ENCODE results near the gene LYRM4. TPM values are rescaled to one million over a fixed set of nuclear protein-coding genes. Genes with fewer than 3 reads are reported as not detected.

LYRM4 gene
- total RNA-seq, 1 donor from 2014 or later: 9.1 TPM

DNA sequence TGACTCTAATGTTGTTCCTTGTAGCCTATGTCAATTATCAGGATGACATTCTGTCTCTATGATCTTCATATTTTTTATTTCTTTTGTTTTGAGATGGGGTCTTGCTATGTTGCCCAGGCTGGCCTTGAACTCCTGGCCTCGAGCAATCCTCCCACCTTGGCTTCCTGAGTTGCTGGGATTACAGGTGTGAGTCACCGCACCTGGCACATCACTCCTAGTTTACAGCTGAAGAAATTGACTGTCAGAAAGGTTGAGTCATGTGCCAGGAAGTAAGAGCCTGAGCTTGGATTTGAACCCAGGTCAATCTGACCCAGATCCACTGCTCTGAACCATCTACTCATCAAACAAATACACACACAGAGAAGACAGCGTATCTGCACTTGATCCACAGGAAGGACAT is 161.2 kb downstream of the LYRM4 start:
- no peak for DNase-seq (ENCODE audit: low spot score)

DNA sequence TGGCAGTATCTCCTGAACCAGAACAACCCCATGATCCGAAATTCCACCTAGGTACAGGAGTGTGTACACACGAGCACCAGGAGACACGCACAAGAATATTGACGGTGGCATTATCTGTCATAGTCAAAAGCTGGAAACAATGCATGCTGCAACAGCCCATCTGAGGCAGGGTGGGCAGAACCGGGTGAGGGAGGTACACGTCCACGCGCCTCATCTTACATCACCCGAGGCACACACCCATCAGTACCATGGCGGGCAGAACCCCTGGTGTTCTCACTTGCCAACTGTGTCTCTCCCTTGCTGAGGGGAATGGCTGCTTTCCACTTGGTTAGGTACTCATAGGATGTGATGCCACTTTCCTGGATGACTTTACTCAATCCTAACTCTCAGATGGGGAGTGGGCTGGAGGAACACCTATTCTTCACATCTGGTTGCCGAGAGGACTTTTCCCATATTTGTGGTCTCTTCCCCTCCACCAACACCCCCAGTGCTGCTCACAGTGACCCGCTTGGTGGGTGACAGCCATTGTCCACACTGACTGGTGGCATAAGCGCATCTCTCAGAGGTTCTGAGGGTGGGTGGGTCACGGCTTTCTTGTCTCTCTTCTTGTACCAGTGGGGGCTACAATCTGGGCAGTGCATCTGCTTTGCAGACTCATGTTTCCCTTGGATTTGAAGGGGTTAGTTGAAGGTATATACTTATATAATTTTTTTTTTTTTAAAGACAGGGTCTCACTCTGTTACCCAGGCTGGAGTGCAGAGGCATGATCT is 162.1 kb downstream of the LYRM4 start:
- no peak for DNase-seq (ENCODE audit: low spot score)

DNA sequence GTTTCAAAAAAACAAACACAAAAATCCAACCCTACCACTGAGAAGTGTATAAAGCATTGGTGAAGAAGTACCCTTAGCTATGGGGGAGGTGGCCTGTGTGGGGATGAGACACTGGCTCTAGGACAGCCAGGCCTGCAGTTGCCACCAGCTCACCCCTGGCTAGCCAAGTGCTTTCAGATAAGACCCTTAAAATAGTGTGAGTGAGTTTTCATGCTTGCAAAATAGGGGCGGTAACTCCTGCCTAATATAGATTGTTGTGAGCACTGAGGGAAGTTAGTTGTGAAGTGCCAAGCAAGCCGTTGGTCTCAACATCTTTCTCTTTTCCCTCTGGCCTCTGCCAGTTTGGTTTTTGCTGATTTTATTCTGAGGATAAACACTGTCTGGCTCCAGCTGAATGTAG is 164.3 kb downstream of the LYRM4 start:
- DNase-seq (ENCODE audit: low spot score): no peak

DNA sequence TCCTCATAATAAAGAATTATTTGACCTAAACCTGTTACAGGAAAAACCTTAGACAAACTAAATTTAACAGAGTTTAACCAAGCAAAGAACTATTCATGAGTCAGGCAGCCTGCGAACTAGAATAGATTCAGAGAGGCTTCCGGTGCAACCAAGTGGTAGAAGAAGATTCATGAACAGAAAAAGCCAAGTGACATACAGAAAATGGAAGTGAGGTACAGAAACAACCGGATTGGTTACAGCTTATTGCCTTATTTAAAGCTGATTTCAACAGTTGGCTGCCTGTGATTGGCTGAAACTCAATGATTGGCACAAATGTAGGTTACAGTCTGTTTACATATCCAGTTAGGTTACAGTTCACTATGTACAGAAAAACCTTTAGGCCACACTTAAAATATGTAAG is 165.5 kb downstream of the LYRM4 start:
- no peak for DNase-seq (ENCODE audit: low spot score)

DNA sequence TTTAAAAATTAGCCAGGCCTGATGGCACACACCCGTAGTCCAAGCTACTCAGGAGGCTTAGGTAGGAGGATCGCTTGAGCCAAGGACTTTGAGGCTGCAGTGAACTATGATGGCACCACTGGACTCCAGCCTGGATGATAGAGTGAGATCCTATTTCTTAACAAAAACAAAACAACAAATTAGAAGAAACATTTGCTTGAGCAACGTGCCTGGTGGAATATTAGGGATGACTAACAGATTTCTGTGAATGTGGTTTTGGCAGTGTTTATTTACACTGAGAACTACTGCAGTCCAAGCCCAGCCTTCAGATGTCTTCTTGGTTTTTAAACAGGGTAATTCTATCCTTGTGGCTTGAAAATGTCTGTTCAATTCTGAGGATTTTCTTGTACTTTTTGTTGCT is 166.4 kb downstream of the LYRM4 start:
- DNase-seq (ENCODE audit: low spot score): no peak

DNA sequence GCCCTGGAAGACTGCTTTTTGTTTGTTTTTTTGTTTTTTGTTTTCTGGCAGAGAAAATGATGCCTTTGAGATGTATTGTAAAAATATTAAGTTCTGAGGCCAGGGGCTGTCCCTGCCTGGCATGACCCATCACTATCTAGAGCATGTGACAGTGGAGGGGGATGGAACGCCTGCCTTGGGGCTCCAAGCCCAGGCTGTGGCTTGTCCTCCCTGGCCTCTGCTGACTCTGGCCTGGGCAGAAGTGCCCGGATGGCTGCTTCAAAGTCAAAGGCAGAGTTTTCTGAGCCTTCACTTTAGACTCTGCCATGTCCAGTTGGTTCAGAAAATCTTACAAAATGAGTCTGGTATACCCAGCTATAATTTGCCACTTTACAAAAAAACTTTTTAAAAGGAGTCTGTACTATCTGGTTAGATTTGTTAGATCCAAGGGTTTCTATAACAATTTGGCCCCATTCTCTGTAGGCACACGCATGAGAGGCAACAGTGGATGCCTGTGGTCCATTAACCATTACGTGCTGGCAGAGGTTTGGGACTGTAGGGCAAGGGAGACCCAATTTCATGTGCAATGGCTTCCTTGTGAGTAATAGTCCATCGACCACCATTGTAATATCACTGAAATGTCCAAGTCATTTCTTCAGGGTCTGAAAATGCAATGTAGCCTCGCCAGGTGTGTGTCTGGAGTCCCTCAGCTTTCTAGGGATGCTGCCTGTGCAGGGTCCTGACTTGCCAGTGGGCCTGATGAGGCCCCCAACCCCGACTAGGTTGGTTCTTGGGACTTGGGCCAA is 167.3 kb downstream of the LYRM4 start:
- DNase-seq (ENCODE audit: low spot score): no peak

DNA sequence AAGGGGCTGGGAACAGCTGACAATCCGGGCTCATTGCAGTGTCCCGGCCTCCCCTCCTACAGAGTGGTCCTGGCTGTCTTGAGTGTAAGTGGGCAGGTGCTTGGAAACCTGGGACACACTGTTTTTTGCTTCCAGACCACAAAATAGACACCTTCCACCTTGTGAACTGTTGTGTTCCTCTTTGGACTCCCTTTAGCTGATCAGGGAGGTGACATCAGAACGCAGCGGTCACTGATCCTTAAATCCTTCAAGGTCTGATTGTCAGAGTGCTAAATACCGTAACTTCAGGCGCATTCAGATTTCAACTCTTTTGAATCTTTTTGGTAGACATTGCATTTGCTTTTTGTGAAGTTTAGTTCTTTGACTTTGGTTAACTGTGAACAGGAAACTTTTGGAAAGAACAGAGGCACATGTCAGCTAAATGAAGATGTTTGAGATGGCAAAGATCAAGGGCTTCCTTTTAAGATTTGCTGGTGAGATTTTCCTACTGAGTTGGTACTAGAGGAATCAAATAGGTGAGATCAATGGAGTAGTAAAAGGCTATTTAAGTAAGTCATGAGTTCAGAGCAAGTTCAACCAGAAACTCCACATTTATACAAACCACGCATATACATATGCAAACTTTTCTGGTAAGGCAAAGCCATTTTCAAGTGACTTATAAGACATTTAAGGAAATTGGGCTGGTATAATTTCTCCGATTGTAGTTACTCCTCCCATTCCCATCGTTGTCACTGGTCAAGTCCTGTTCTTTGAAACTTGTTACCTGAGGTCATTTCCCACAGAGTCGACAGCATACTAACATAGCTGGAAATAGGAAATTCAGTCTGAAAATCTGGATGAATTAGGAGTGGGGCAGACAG is 169.3 kb downstream of the LYRM4 start:
- DNase-seq (ENCODE audit: low spot score): no peak

DNA sequence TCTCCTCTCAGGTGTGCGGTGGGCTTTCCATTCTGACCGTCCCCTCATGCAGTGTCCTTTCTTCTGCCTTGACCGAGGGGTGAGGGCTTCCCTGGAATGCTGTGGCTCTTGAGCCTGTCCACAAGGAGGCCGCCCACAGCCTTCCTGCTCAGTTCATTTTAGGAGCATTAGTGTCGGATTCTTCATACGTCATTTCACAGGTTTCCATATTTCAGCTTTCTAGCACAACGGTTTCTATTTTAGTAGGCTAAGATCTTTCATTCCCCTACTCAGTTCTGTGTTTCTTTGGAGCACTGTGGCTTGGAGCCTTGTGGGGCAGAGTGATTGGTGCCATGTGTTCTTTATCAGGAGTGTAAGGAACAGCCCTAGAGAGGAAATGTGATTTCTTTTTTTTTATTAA is 170.1 kb downstream of the LYRM4 start:
- DNase-seq (ENCODE audit: low spot score): no peak

DNA sequence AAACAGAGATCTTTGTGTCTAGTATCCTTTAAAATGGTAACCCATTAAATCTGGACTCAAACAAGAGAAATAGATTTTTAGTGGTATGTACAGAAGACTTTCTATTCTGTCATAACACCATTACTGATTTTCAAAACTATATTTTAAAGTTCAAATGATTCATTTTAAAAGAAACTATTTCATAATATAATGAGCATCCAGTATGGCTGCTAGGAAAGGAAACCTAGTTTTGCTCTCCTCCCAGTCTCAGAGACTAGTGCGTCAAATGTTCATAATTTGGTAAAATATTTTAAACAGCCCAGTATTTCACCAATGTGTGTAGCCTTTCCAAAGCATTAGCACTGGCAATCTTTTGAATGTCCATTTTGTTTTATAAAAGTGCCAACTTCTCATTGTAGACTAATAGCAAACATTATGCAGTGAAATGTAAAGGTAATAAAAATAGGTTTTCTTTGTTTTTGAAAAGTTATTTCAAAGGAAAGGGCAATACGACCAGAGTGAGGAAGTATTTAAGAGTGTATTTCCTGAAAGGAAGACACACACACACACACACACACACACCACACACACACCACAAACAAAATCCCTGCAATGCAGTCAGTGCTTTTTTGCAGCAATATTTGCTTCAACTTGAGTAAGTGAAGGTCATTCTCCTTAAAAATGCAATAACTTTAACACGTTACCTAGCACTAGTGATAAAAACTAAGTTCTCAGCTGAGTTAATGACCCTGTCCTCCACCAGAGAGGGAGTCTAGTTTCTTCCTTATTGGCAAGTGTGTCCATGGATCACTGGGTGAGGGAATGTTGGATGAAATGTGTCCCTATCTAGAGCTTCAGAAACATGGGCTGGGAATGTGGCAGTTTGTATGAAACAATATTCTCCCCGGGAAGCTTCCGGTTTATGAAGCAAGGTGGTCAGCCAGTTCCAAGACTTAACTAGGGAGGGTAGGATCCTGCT is 171.0 kb downstream of the LYRM4 start:
- DNase-seq (ENCODE audit: low spot score): no peak

DNA sequence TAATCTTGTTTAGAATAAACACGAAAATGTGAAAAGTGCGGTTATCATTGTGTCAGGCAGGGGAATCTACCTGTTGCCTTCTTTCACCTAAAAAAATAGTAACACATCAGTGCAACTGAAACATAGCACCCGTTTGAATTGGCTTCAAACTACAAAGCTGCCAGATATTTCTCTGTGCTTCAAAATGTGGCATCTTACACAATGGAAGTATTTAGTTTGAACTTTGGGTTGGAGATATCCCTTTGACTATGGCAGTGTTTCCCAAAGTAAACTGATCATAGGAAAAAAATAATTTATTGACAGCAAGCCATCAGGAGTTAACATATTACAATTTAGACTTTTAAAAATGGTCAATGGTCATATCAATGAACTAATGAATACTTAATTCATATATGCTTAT is 172.0 kb downstream of the LYRM4 start:
- no peak for DNase-seq (ENCODE audit: low spot score)

DNA sequence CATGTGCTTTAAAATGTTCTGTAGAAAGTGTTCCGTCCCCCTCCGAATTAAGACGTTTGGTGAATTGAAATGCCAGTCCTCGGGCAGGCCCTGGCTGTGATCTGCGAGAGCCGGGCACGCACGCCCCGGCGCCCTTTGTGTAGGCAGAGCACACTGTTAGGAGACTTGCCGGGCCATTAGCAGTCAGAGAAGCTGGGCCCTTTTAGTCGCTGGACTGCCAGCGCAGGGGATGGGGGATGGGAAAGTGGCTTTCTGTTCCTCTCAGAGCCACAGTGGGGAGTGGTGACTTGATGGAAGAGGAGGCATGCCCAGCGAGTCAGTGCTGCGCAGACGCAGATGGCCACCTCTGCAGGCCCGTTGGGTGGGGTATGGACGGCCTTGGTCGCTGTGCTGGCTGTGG is 173.4 kb downstream of the LYRM4 start:
- peak; percentile 49 for DNase-seq (ENCODE audit: low spot score)

DNA sequence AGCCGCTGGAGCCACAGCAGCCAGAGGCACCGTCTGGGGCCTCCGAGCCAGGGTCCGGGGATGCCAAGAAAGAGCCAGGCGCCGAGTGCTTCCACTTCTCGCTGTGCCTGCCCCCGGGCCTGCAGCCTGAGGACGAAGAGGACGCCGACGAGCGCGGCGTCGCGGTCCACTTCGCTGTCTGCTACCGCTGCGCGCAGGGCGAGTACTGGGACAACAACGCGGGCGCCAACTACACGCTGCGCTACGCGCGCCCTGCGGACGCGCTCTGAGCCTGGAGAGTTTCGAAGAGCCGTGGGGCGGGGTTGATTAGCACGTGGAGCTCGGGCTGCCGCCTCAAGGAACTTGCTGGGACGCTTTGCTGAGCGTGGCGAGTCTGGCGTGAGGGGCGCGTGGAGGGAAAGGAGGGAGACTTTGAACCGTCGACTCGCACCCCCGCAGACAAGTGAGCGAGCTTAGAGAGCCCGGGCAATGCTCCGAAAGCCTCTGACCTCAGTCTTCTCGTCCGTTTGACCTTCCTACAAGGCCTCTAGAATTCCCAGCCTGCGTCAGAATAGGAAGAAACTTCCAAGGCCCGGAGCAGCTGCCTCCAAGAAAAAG is 174.4 kb downstream of the LYRM4 start:
- DNase-seq (ENCODE audit: low spot score): peak; percentile 24

DNA sequence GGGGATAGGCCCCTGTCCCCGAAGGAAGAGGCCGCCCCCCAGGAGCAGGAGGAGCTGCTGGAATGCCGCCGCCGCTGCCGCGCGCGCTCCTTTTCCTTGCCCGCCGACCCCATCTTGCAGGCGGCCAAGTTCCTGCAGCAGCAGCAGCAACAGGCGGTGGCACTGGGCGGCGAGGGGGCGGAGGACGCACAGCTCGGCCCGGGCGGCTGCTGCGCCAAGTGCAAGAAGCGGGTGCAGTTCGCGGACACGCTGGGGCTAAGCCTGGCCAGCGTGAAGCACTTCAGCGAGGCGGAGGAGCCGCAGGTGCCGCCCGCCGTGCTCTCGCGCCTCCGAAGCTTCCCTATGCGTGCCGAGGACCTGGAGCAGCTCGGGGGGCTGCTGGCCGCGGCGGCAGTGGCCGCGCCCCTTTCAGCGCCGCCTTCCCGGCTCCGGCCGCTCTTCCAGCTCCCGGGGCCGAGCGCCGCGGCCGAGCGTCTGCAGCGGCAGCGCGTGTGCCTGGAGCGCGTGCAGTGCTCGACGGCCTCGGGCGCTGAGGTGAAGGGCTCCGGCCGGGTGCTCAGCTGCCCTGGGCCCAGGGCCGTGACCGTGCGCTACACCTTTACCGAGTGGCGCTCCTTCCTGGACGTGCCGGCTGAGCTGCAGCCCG is 175.0 kb downstream of the LYRM4 start:
- peak; percentile 53 for DNase-seq (ENCODE audit: low spot score)

DNA sequence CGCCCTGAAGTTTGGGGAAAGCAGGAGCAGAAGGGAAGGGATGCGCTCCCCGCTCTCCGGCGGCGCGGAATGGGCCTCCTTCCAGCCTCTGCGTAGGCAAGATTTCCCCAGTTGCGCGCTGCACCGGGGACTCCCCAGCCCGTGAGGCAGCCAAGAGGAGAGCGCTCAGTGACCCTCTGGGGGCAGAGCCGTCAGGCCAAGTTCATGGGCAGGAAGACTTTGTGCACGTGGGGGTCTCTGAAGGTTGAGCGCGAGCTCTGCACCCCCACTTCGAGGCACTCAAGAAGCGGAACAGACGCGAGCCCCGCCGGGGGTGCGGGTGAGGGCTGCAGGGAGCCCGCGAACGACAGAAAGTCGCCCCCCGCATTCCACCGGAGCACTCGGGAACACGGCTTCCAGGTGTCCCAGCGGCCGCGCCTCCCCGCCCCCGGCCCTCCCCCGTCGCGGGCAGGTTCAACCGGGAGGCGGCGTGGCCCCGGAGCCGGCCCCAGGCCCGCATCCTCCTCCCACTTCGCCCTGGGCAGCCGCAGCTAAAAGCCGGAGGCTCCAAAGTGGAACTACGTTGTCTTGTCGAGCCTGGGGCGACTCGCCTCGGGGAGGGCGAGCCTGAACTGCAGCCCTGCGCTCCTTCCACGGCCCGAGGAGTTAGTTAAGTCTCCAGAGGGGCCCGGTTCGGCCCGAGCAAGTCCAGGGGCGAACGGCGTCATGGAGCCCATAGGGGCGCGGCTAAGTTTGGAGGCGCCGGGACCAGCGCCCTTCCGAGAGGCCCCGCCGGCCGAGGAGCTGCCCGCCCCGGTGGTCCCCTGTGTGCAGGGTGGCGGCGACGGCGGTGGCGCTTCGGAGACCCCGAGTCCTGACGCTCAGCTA is 175.7 kb downstream of the LYRM4 start, which contains the start of gene PPP1R3G:
TSS of gene PPP1R3G (plus strand) at position 561 of the 867 bp plus-strand sequence. CDS start at position 706, 145 bp downstream.
- DNase-seq (ENCODE audit: low spot score): peak; percentile 74

DNA sequence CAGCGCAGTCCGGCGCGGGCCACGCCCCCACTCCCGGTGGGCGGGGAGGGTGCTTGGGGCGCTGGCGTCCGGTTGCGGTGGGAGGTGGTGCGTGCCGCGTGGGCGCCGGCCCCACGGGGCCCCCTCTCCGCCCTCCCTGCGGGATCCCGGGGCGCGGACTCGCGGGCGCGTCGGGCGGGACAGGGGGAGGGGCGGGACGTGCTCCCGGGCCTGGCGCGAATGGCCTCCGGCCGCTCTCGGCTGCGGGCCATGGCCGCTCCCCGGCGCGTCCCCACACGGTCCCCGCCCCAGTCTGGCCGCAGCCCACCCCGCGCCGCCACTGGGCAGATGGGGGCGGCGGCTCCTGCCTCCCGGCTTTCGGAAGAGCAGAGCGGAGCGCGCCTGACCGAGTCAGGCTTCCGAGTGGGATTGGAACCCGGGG is 176.4 kb downstream of the LYRM4 start:
- DNase-seq (ENCODE audit: low spot score): peak; percentile 49

DNA sequence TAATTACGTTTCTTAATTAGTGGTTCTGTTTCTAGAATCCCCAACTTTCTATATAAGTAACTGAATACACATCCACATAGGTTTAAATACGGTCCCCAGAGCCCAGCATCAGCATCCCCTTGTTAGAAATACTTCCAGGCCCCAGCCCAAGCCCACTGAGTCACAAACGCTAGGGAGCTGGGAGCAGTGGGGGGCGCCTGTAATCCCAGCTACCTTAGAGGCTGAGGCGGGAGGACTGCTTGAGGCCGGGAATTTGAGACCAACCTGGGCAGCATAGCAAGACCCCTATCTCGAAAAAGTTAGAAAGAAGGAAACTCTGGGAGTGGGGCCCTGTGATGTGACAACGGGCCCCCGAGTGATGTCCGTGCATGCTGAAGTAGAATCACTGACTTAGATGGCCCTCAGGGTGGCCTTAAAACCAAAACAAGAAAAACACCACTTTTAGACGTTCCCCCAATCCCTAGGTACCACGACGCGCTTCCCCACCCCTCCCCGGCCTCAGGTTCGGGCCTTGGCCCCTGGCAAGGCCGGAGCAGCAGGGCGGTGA is 176.9 kb downstream of the LYRM4 start:
- no peak for DNase-seq (ENCODE audit: low spot score)

DNA sequence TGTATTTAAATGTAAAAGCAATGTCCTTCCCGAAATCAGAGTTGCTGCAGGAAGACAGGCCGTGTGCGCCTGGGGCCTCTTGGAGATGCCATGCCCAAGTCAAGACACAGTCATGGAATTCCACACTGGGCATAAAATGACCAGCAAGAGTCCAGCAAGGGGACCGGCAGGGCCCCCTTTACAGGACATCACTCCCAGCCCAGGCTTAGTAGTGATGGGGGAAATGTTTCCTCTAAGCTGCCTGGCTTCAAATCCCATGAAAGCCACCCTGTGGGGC is 177.5 kb downstream of the LYRM4 start:
- no peak for DNase-seq (ENCODE audit: low spot score)

DNA sequence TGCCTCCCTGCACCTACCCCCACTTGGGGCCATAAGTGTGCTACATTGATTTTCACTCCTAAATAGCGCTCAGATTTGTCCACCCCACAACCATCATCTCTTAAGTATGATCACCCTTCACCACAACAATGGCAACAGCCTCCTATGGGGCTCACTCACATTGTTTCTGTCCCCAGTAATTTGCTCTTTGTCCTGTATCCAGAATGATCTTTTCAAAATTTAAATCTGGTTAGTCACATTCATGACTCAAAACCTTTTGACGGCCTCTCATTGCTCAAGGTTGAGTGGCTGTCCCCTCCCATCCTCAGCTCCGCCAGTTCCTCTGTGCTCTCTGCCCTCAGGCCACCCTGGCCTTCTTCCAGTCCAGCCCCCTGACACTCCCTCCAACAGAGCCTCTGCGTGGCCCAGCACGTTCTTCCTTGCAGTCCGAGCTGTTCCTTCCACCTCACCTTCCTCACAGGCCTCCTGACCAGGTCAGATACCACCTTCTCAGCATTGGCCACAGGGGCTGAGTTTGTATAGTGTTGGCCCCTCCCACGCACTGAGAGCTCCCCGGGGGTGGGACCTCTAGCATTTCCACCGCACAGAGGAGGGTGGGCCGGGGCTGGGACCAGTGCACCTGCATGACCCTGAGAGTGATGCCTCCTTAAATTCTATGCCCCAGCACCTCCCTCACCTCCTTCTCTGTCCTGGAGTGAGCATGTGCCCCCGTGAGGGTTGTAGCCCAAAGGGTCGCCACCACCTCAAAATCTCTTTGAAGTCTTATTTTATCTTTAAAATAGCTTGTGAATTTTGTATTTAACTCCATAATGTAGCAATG is 178.1 kb downstream of the LYRM4 start:
- peak; percentile 12 for DNase-seq (ENCODE audit: low spot score)

Data from umbilical cord (tissue), 2 donors.